Coronary artery (tissue), 2 donors: ENCODE data around the gene CEPT1.
A peak's percentile ranks its signal among the peaks of the same experiment; 100 is the strongest.

Experiments used
- DNase-seq: peaks from one replicate; pipeline ENCODE4 v3.0.0-alpha.2; 2017; ENCODE audit warnings: low spot score
- H3K27ac ChIP-seq, 2 donors: fragments of 200-600 bp; sonication (generic); one replicate each; pipeline ENCODE4 v1.5.1; 2016 to 2019
- H3K4me3 ChIP-seq: fragments of 200-600 bp; sonication (generic); 2 replicates; pipeline ENCODE4 v1.5.1; 2016; ENCODE audit warnings: mild to moderate bottlenecking, moderate library complexity
- CTCF ChIP-seq: fragments of 200-600 bp; sonication (generic); IDR thresholded peaks from one replicate; pipeline ENCODE4 v1.5.1; 2019; ENCODE audit warnings: antibody characterized with exemption

Gene CEPT1

GRCh38 chr1:111182052-111182451 is 42.0 kb downstream of the CEPT1 start:
- Histone ChIP-seq H3K27ac (no peak overlapping the region), H3K4me3 (no peak overlapping the region)
- DNase-seq: no peak
- TF ChIP-seq CTCF: no peak

DNA sequence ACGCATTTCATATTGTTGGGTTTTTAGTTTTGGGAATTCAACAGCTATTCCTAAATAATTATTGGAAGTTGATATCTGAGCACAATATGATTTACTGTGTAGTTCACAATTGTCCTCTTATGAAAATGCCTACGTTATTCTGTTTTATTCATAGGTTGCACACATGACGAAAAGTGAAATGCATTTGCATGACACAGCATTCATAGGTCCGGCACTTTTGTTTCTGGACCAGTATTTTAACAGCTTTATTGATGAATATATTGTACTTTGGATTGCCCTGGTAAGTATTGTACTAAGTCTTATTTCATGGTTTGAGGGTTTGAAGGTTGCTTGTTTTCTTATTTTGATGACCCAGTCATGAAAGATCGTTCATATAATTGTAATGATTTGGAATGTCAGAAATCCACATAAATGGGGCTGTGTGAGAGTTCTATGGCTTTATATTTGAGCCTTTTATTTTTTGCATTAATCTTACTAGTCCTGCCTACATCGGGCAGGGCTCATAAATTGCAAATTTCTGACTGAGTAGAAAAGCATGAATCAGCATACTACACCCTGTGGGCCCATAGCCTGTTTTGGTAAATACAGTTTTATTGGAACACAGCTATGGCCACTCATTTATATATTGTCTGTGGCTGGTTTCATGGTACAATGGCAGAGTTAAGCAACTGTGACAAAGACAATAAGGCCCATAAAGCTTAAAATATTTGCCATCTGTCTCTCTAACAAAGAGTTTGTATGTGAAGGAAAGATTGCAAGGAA is 43.5 kb downstream of the CEPT1 start:
- DNase-seq: no peak
- Histone ChIP-seq H3K27ac (no peak overlapping the region), H3K4me3 (no peak overlapping the region)
- TF ChIP-seq CTCF: no peak

GRCh38 chr1:111184663-111185062 is 44.6 kb downstream of the CEPT1 start:
- H3K4me3 ChIP-seq: no peak overlapping the region
- H3K27ac ChIP-seq: no peak overlapping the region
- no peak for TF ChIP-seq CTCF
- no peak for DNase-seq

DNA sequence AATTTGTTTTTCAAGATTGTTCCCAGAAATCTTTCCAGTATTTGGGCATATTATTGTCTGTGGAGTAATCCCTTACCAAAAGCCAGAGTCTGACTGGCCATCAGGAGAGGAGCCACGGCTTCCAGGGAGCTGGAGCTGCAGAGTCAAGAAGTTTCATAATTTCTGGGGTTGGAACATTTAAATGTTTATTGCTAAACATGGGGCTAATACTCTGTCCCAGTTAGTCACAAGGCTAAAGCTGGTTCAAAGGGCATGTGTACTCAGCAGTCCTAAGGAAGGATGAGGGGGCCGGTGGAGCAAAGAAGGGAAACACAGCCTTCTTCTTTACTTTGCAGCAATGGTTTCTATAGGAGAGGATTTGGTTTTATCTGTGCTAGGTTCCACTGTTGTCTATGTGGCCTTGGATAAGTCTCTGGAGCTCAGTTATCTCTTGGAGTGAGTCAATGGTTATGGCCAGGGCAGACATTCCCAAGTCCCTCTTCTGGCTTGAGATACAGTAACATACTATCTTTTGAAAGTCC is 51.0 kb downstream of the CEPT1 start:
- Histone ChIP-seq H3K4me3 (no peak overlapping the region), H3K27ac (peak overlapping the region in 1 of 2 donors; percentile 74)
- no peak for DNase-seq
- TF ChIP-seq CTCF: no peak

DNA sequence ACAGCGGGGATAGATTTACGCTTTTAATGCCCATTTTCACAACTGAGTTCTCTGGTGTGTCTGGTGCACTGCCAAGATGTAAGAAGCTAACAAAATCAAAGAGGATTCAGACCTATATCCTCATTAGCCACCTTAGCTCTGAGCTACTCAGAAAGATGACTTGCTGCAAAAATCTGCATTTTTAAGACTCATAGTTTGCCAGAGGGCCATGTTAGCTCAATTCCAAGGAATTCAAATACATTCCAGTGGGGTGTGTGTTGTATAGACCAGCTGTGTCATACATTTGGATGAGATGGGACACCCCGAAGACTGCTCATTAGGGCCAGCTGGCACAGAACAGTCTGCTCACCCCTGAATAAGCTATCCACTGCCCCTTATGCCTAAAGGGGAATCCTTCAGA is 51.5 kb downstream of the CEPT1 start:
- peak overlapping the region in 1 of 2 donors; percentile 74 for H3K27ac ChIP-seq
- DNase-seq: no peak
- TF ChIP-seq CTCF: no peak

DNA sequence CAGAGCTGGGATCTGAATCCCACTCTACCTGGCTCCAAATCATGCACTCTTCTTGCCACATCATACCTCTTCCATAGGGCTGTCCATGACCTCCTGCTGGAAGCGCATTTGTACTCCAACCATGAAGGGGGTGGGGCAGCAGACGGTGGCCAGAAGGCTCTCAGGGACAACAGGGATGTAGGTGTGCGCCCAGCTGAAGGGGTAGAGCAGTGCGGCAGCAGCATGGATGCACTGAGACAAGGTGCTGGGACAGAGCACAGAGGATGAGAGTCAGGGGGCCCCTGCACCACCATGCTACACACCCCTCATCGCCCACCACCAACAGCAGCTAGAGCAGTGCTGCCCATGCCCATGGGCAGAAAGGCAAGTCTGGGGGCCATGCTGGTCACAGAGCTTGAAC is 52.1 kb downstream of the CEPT1 start:
- DNase-seq: no peak
- TF ChIP-seq CTCF: no peak
- Histone ChIP-seq H3K4me3 (no peak overlapping the region), H3K27ac (peak overlapping the region in 1 of 2 donors; percentile 74)

More for the DNA sequence above, 51.5 kb downstream of the CEPT1 start:
- H3K4me3 ChIP-seq: no peak overlapping the region
